Activated CD4-positive, alpha-beta T cell treated with anti-CD3 and anti-CD28 coated beads, Interleukin-2, Interleukin-4, amounts not matched to agents 100 ng/mL and 50 ng/mL, durations not matched to agents 16 hours and 8 hours (primary cell): ENCODE data around the gene TCERG1L.
"Not testable (repeated sequence)": the region's sequence is repeated elsewhere in the genome, so short reads cannot be mapped to it uniquely, and the experiment has no call there.

Experiments used
- DNase-seq: peaks from one replicate; pipeline ENCODE4 v3.0.0-alpha.2; 2020; ENCODE audit warnings: low spot score

Gene TCERG1L

DNA sequence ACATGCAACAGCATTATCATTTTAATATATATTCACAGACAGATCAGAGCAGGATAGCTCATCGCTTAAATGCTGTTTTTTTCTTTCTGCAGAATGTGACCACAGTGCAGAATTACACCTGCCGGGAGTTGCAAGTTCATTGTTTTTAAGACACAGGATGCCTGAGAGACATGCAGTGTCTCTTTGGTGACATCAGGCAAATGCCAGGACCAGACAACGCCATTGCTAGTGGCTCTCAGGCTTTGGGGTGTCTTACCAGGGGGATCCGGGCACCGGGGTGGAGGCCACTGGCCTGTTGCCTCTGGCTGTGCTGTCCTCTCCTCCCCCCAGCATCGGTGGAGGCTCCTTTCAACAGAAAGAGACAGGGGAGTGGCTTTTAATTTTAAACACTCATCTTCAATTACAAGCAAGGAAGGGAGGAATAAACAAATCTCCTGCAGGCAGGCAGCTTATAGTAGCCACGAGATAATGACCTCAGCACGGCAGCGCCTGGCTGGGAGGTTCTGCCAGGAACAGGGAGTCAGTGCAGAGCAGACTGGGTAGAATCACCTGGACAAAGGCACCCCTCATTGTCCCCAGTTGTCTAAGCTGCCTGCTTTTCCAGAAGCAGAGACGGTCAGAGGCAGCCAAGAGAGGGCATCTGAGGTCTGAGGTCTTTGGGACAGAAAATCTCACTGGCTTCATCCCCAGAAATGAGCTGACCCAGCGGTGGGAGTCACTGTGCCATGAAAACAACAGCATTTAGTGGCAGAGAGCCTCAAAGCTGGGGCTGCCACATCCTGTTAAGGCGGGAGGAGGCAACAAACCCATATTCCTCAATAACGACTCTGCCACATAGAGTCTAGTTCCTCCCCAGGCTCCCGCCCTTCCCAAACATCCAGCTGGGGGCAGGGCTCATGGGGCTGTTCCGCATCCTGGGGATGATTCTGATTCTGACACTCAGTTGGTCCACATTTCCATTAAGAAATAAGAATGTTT lies 148.4 kb downstream of the TCERG1L start:
- DNase-seq: no peak

DNA sequence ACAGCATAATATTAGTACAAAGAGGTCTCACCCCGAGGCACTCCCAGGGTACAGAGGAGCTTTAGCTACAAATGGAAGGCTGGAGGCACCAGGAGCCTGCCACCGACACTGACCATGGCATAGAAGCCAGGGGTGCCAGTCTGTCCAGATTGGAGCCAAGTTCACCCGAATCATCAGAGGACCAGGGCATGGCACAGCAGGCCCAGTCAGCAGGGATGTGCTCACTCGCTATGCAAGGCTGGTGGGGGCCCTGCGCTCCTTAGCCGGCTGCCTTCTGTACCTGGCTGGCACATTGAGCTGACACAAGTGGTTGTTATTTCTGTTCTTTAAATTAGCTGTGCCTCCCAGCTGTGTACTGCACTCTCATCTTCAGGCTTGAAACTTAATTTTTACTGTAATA lies 149.3 kb downstream of the TCERG1L start:
- DNase-seq: no peak

DNA sequence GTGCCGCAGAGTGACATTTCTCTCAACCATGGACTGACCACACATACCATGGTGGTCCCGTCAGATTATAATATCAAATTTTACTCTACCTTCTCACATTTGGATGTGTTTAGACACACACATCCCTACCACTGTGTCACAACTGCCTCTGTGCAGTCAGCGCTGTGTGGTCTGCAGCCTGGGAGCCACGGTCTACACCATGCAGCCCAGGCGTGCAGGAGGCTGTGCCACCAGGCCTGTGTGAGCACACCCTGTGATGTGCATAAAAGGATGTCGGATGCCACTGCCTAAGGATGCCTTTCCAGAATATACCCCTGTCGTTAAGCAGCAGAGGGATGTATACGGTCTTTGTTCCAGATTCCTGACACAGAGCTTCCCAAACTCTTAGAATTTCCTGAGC lies 150.4 kb downstream of the TCERG1L start:
- no peak for DNase-seq

DNA sequence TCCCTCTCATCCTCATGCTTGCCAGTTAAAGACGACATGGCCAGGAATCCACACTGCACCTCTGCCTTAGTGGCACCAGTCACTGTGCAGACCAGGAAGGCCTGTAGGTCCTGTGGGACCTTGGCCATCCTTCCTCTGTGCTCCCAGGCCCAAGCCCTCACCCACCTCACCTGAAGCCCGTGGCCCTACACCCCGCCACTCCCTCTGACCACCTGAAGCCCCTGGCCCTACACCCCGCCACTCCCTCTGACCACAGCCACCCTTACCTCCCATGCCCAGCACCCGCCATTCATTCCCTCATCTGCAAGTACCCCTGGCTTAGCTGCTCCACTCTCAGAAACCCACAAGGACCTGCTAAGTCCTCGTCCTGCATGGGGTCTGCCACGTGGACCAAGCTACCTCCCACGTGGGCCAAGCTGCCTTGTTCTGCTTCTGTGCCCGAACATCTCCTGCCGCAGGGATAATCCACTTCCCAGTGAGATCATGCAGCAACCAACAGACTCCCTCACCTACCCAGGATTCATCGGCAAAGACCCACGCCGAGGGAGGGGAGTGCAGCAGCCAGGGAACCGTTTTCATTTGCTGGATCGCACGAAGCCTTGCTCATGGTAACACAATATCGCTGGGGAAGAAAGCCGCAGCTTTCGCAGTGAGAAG lies 151.2 kb downstream of the TCERG1L start:
- DNase-seq: no peak

DNA sequence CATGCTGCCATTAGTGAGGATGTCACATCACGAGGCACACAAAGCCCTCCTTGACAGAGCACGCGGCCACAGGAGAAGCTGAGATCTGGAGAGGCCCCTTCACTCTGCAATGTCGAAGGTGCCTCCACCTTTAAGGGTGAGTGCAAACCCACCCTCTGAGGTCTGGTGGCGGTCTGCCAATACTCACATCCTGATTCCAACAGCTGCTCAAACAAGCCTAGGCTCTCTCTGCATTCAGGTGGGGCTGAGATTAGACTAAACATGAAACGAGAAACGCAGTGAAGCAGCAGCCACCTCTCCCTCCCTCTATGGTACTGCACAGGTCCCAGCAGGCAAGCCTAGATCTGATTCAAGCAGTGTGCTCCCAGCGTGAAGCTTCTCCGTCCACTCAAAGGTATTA lies 151.8 kb downstream of the TCERG1L start:
- no peak for DNase-seq

DNA sequence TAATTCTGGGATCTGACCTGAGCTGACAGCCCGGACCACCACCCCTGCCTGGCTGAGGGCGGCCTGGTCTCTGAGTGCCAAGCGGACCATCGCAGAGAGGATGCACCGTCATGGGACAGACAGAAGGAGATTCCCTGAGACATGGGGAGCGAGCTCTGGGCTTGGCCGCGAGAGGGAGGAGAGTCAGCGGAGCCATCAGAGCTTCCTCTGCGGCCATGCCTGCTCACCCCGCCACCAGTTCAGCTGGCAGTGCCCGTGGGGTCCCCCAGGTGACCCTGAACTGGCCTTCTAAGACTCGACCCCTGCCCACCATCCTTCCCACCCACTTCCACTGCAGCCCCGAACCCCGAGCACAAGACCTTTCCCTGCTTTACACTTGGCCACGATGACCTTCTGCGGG lies 152.8 kb downstream of the TCERG1L start:
- no peak for DNase-seq

DNA sequence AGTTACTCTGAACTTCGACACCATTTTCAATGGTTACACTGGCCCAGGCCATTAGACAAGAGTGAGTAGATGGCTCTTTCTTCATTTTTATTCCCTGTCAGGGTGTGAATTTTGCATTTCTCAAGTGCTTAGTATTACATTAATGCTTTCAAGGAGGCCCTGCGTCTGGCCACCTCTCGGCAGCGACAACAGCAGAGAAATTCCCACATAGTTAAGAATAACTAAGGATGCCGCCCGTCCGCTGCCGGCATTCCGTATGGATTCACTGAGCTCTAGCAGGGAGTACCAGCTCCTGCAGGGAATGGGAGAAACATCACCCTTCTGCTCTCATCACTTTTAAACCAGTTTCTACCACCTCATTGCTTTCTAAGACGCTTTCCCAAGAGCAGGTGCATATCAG lies 153.6 kb downstream of the TCERG1L start:
- no peak for DNase-seq

DNA sequence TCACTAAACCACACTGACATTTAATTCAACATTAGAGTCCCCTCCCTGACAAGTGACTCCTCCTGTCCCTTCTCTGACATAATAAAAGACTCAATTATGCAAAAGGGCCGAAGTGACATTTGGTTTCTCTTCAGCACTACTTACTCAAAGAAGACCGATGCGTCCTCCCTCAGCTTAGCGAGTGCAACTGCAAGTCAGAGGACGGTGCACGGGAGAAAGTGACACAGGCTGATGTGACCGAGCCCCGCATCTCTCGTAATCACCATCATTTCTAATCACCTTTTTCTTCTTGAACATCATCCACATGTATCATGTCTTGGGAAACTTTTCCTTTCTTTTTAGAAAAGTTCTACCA lies 155.7 kb downstream of the TCERG1L start:
- DNase-seq: no peak

DNA sequence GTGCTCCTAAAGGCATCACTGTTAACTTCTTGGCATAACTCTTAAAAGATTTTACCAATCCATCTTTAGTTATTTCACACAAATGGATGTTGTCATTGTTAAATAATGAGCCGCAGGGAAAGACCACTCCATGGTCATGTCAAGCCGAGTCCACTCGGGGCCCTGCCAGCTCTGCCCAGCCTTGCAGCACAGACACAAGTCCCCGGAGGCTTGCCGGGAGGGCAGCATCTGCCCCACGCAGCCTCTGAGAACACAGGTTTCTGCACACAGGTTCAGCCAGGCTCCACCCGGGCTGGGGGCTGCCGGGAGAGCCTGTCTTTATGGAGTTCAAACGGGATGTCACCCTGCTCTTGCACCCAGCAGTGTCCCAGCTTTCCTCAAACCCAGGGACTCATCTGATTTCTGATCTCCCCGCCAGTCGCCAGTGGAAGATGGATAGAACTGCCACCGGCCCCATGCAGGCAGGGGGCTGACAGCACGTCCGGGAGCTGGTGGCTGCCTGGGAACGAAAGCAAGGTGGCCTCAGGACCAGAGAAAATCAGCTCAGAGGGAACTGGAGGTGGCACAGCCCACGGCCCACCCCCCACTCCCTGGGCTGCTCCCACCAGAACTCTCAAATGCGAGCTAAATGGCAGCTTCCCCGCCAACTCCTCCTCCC lies 156.2 kb downstream of the TCERG1L start:
- DNase-seq: no peak

DNA sequence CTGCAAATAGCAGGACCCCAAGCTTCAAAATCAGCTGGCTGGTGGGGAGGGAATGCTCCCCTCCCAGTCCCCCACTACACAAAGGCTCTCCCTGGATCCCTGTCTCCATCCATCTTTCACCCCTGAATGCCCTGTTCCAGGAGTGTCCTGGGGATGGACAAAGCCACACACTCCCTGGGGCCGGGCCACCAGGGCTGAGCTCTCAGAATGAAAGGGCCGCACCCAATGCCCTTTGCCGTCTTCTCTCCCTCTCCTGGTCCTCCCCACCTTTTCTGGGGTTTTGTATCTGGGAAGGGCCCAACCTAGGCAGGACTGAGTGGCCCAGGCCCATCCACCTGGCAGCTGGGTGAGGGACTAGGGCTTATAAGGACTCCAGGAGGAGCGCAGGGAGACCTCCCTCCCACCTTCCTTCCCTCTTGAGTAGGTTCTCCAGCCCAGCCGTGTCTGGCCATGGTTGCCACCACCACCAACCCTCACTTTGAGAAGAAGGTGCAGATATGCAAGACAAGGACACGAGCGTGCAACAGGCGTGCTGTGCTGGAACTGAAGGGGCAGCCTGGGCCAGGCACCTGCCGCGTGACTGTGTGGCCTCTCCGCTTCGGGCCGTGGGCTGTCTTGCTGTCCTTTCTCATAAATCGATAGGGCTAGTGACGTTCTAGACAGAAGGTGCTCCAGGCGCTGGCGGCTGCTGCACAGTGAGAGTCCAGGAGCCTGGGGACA lies 157.1 kb downstream of the TCERG1L start:
- DNase-seq: no peak

DNA sequence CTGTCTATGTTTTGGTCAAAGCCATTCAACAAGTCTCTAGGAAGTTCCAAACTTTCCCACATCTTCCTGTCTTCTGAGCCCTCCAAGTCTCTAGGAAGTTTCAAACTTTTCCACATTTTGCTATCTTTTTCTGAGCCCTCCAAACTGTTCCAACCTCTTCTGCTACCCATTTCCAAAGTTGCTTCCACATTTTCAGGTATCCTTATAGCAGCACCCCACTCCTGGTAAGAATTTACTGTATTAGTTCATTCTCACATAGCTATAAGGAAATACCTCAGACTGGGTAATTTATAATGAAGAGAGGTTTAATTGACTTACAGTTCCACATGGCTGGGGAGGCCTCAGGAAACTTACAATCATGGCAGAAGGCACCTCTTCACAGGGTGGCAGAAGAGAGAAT lies 159.1 kb downstream of the TCERG1L start:
- not testable (repeated sequence) for DNase-seq

DNA sequence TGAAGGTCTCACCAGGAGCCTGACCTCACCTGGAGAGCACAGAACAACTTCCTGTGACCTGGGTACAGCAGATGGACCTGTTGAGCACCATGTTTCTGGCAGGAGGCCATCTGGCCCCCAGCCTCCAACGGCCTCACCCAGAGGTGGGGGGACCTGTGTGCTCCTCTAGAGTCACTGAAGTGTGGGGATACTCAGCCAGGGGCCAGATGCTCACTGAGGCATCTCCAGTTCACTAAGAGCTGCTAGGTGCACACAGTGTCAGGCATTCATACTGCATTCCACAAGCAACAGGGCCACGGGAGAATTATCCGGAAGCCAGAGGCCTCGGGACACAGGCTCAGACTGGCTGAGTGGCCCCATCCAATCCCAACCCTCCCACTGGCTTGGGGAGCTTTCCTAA lies 161.4 kb downstream of the TCERG1L start:
- DNase-seq: no peak

DNA sequence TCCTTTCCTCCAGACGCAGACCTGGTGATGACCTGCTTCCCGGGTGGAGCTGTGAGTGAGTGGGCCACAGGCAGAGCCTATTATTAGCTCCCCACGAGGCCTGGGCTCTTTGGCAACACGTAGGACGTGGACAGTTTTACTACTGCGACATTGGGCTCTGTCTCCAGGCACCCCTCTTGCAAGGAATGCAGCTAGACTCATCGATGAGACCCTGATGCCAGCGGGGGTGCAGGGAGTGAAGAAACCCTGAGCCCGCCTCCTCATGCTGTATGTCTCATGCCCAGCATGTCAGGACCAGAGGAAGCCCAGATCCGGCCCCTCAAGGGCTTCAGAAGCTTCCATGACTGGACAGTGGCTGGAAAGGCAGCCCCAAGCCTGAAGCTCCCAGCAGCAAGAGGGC lies 161.9 kb downstream of the TCERG1L start:
- DNase-seq: no peak

DNA sequence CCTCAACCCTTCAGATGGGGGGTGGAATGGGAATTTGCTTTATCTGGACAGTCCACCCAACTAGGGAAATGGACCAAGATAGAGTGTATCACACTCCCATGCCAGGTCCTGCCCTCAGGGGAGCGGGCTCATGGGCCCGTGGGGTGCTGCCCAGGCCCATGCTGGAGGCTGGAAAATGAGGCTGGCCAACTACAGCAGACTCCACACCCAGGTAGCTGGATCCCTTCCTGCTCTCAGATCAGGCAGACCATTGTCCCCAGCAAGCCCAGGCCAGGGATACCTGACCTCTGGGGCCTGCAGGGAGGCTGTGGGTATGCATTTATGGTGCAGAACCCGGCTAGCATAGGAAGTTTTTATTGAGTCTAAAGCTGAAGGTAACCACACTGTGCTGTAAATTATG lies 162.4 kb downstream of the TCERG1L start:
- DNase-seq: no peak

DNA sequence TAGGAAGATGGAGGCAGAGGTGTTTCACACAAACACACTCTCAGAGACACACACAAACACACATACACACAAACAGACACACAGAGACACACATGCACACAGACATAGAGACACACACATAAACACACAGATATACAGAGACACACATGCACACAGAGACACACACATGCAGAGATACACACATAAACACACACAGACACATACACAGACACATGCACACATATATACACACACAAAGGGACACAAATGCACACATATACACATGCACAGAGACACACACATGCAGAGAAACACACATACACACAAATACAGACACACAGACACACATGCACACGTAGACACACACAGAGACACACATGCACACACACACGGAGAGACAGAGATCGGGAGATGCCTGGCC lies 163.3 kb downstream of the TCERG1L start:
- no peak for DNase-seq

DNA sequence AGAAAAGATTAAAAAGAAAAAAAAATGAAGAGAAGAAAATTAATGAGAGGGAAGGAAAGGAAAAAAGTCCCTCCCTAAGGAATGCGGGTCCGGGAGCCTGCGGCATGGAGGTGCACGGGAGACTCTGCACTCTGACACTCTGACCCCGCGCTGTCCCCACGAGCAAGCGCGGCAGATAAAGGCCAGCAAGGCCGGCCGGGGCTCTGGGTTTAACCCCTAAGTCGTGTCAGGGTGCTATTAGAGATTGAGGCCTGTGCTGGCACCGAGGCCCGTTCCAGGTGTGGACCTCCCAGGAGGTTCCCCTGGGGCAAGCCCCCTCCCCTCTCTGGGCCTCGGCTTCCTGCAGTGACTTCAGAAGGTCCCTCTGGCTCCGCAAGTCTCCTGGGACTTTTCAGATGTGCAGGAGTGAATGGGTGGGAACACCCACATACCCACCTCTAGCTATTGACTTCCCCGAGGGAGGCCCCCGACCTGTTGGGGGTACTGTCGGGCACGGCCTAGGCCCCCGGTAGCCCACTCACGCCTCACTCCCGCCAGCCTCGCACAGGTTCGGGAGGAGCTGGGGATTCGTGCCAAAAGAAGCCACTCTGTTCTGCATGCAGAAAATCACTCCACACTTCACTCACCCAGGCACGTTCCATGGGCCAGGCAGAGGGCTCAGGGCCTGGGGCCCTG lies 164.1 kb downstream of the TCERG1L start:
- no peak for DNase-seq

DNA sequence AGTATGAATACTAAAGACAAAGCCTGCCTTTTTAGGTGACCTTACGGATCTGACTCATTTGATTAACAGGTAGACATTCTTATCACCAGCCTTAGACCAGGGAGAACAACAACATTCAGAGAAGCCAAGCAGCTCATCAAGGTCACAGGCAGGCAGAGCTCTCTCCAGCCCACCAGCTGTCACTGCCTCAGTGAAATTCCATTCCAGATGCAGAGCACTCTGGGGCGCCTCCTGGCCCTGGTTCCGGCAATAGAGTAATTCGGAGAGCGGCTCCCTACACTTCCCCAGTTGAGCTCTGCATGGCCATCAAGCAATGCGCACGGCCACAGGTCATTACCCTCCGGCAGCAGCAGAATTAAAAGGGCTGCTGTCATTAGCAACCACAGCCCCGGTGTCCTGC lies 164.7 kb downstream of the TCERG1L start:
- no peak for DNase-seq

DNA sequence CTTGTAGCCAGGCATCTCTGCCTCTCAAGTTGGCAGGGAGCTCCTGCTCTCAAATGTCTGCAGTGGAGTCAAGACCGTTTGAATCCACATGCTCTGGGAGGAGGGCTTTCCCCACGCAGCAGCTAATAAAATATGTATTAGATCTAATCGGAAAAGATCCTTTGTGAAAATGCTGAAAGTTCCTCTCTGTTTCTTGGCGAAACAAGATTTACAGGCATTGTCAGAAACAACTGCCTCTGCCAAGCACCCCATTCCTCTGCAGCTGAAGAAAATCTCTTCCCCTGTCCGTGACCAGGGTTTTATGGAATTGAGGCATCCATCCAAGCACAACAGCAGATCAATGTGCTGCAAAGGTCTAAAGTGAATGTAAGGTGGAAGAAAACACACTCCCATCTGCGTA lies 165.8 kb downstream of the TCERG1L start:
- no peak for DNase-seq

DNA sequence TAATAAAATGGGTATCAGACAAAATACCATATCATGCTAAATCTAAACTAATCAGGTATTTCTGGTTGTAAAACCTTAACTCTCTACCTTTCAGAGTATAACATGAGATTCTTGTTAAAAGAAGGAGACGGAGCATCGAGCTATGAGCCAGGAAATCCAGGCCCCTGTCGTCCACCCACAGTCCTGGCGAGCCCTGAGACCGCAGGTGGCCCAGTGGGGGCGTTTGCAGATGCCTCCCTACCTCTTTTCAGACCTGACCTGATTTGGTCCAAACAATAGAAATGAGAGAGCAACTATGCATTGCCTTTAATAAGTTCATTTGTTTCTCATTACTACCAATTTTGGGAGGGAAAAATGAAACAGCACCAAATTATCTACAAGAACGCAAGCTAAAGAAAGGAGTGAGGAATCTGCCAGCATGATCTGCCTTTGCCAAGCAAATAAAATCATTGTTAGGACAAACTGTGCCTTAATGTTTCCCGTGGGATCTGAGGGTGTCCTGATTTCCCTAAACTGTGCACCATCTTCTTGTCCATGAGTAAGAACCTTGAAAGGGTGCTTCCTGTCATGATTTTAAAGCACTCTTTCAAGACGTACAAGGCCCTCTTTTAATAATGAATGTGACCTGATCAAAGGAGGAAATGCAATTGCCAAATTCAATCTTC lies 166.7 kb downstream of the TCERG1L start:
- no peak for DNase-seq

DNA sequence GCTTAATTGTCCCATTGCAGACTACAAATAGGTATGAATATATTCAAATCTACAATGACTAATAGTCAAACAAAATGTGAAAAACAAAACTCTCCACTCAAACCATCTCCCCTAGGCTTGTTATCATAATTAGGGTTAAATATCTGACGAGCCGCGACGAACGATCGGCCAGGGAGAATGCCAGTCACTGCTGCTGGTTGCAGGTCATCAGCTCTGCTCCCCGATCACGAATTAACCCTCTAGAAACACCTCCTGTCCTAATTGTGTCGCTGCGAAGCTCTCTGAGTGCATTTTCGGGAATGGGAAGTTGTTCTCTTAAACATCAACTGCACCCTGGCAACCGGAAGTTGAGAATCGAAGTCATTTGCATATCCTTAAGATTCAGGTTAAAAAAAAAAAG lies 167.3 kb downstream of the TCERG1L start:
- no peak for DNase-seq

DNA sequence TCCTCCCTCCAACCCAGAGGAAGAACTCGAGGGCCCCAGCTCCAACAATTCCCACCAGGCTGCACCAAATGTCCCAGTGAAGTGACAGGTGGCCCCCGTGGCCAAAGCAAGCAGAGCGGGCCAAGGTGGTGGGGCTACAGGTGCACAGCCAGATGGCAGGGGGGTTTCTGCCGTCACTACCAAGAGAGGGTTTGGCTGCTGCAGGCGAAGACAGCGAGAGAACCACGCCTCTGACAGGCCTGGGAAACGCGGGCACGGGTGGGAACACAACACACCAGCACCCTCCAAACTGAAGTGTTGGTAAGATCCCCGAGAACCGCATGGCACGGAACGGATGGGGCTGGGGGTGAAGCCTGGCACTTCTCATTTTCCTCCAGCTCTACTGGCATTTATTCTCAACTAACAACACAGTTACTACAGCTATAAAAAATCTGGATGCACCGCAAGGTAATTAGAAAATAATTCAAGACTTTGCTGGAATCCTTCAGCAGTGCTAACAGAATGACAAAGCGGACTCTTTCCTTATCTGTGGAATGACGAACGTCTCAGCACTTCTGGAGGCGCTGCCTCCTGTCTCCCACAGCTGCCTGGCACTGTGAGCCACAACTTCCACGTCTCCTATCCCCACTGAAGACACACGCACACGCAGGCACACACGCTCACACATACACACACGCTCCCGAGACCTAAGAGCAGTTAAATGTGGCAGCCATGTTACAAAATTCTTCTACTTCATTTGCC lies 167.9 kb downstream of the TCERG1L start:
- DNase-seq: no peak
